GM21825 (cell line): ENCODE measurements around the gene SHD.

Source experiments
- ATAC-seq: cut with Tn5 transposase; IDR thresholded peaks from one replicate; pipeline ENCODE4 v1.9.1; 2021; ENCODE audit warnings: mild to moderate bottlenecking, moderate library complexity; ENCODE audit not compliant: unreplicated experiment

The SHD gene

GRCh38 chr19:4297901-4298809 is 19.1 kb downstream of the SHD start:
- no peak for ATAC-seq

DNA sequence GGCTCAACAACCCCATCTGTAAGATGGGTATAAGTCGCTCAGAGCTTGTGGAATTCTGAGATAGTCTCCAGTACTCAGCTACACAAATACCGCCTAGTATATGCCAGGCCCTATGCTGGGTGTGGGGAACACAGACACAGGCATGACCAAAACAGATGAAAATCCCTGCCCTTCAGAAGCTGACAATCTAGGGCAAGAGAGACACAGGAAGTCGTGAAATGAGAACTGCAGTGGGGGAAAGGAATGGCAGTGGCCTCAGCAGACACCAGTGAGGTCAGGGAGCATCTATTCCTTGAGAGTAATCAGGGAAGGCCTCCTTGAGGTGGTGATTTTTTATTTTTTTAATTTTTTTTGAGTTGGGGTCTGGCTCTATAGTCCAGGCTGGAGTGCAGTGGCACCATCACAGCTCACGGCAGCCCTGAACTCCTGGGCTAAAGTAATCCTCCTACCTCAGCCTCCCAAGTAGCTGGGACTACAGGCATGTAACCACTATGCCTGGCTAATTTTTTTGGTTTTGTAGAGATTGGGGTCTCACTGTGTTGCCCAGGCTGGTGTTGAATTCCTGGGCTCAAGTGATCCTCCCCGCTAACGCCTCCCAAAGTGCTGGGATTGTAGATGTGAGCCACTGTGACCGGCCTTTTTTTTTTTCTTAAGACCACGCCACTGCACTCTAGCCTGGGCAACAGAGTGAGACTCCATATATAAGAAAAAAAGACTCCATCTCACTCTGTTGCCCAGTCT is 19.9 kb downstream of the SHD start:
- no peak for ATAC-seq

GRCh38 chr19:4300589-4300988 is 21.5 kb downstream of the SHD start:
- ATAC-seq = no peak

DNA sequence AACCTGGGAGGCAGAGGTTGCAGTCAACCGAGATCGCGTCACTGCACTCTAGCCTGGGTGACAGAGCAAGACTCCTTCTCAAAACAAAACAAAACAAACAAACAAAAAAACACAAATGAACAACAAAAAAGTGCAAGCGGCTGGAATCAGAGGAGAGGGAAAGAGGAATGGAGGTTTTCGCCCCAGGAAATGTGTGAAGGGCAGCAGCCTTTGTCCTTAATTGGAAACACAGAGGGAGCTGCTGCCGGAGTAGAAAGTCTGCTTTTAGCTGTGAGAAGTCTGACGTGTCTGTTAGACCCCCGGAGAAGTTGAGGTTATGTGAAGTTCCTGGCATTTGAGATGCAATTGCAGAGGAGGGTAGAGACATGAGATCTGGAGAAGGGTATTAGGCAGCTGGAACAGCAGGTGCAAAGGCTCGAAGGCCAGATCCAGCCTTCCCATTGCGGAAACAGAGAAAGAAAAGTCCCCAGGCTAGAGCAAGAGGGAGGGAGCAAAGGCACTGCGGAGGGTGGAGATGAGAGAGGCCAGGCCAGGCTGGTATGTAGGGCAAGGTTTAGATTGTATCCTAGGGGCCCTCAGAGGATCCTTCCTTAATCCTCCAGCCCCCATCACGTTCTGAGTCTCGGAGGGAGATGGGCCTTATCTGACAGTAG is 22.6 kb downstream of the SHD start:
- no peak for ATAC-seq

DNA sequence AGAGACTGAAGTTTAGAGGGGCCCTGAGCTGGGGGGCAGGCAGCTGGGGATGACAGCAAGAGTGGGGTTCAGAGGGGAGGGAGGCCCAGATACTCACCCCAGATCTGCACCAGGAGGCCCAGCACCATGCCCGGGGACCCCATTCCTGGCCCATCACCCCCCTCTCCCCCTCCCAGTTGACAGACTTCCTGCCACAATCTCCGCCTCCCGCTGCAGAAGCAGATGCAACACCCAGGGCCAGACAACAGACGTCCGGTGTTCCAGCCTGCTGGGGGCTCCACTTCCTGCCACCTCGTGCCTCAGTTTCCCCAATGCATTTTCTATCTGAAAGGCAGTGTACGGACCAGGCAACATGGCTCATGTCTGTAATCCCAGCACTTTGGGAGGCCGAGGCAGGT is 23.2 kb downstream of the SHD start, which contains the start of gene TMIGD2:
TMIGD2 (minus strand) TSS at position 147 of the 398 bp plus-strand sequence; CDS start at position 143, 4 bp downstream.
- ATAC-seq = no peak

GRCh38 chr19:4303819-4304537 is 24.9 kb downstream of the SHD start:
- no peak for ATAC-seq

- no peak for ATAC-seq
Observed at GRCh38 chr19:4304538-4305256, 25.6 kb downstream of the SHD start, which contains the start of gene FSD1. Gene FSD1 (plus strand): TSS chr19:4304598. CDS start chr19:4304747, 149 bp downstream.

- no peak for ATAC-seq
Observed at GRCh38 chr19:4305257-4305612, 26.2 kb downstream of the SHD start.

GRCh38 chr19:4305659-4306058 is 26.6 kb downstream of the SHD start:
- ATAC-seq = no peak

- no peak for ATAC-seq
Observed at GRCh38 chr19:4310247-4311121, 31.4 kb downstream of the SHD start.

- no peak for ATAC-seq
Observed at GRCh38 chr19:4313847-4314490, 34.9 kb downstream of the SHD start.

- no peak for ATAC-seq
Observed at GRCh38 chr19:4316956-4317355, 37.9 kb downstream of the SHD start.

DNA sequence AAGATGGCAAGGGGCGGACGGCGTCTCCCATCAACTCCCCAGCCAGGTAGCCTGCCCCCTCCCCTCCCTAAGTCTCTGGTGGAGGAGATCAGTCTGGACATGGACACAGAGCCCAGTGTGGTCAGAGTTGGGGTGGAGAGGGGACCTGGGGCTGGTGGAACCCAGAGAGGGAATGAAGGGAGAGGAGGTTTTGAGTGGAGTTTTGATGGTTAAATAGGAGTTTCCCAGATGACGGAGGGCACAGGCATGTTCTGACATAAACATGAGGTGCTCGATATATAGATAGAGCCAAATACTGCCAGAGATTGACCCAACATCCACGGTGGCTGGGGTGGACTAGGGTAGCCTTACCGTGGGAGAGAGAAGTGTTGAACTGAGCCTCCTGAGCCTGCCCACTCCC is 39.4 kb downstream of the SHD start:
- no peak for ATAC-seq

GRCh38 chr19:4319067-4319718 is 40.1 kb downstream of the SHD start:
- ATAC-seq = no peak

DNA sequence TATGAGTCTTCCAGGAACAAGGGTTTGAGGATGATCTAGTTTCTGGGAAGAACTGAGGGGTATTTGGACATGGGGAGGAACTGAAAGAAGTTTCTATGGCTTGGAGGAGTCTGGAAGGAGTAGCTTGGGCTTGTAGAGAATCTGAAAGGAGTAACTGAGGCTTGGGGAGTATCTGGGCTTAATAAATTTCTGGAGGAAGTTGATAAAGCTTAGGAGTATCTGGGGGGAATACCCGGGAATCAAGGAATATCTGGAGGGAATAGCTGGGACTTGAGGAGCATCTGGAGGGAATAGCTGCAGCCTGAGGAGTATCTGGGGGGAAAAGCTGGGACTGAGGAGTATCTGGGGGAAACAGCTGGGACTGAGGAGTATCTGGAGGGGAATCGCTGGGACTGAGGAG is 41.4 kb downstream of the SHD start:
- ATAC-seq = no peak

DNA sequence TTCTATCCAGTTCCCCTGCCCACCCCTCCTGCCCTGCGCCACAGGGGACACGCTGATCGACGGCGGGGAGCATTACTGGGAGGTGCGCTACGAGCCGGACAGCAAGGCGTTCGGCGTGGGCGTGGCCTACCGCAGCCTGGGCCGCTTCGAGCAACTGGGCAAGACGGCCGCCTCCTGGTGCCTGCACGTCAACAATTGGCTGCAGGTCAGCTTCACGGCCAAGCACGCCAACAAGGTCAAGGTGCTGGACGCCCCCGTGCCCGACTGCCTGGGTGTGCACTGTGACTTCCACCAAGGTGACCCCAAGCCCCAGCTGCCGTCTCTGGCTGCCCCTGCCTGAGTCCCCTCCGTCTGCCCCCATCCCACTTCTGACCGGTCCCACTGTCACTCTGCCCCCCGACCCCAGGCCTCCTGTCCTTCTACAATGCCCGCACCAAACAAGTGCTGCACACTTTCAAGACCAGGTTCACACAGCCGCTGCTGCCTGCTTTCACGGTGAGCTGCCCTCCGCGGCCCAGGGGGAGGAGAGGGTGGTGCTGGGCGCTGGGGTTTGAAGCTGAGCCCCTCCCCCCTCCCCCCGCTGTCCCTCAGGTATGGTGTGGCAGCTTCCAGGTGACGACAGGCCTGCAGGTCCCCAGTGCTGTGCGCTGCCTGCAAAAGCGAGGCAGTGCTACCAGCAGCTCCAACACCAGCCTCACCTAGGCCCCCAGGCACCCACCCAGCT is 44.0 kb downstream of the SHD start:
- ATAC-seq = no peak

GRCh38 chr19:4323692-4324091 is 44.6 kb downstream of the SHD start:
- ATAC-seq = no peak

DNA sequence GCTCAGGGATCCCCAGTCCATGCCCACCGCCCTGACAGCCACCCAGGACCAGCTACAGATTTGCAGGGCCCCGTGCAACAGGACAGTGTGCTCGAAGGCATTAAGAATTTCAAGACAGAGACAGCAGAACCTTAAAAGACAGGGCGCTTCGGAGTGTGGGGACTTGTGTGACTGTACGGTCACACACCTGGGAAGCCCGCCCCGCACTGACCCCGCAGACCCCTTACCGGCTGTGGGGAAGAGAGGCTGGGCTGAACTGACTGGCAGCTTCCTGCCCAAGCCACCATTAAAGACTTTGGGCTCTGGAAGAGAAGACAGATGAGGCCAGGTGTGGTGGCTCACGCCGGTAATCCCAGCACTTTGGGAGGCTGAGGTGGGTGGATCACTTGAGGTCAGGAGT is 45.2 kb downstream of the SHD start:
- no peak for ATAC-seq
